ENCODE measurements around the gene L3MBTL3.

Gene L3MBTL3

DNA sequence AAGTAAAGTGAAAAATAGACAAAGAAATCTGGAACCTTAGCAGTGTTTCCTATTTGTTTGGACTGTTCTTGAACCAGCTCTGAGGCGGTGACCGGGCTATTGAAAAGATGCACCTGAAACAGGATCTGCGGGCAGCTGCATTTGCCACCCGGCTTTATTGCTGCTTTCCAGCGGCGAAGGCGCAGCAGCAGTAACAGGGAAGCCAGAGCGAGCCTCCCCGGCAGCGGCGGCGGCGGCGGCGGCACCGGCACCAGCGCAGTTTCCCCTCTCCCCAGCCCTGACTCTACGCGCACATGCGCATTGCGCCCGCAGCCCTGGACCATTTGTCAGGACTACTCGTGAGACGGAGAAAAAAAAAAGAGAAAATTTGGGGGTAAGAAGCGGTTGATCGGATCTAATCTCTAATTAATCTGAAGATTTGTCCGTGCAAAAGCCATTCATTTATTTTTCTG, at the start of gene L3MBTL3:
L3MBTL3 (plus strand) TSS at position 290 of the 452 bp plus-strand sequence. CDS start 24,119 bp downstream, outside the sequence.
- Mint-ChIP-seq H3K4me1 (peaks cover 13% of the 10 kb centered on the region), H3K9me3 (no peaks in the 10 kb centered on the region), H3K36me3 (peaks cover 17% of the 10 kb centered on the region), H3K4me3 (peak within 1 kb of the TSS; percentile 94), H3K27ac (peak within 1 kb of the TSS; percentile 95)
- ATAC-seq = peak; percentile 86
- peak; percentile 71 to 89 for DNase-seq (ENCODE audit: low spot score in 2 of 2)

DNA sequence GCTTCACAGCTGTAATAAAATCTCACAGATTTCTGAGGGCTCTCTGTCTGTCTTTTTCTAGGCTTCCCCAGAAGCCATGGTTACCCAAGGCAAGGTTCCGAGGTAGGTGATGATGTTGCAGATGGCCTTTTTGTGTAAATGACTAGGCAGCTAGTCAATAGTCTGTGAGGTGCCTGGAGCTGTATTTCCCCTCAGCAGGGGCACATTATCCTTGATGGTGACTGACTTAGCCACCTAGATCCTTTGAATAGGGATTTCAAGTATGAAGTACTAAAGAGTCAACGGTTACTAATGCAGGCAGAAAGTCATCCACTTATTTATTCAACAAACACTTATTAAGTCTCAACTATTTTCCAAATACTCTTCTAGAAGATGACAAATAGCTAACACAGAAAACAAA, 49.3 kb upstream of the L3MBTL3 start:
- Mint-ChIP-seq H3K9me3 (no peaks in the 10 kb centered on the region), H3K27ac (no peak overlapping the region), H3K36me3 (no peaks in the 10 kb centered on the region), H3K4me3 (no peak overlapping the region), H3K4me1 (no peaks in the 10 kb centered on the region)
- ATAC-seq (no peak), DNase-seq (ENCODE audit: low spot score in 2 of 2) (no peak)

DNA sequence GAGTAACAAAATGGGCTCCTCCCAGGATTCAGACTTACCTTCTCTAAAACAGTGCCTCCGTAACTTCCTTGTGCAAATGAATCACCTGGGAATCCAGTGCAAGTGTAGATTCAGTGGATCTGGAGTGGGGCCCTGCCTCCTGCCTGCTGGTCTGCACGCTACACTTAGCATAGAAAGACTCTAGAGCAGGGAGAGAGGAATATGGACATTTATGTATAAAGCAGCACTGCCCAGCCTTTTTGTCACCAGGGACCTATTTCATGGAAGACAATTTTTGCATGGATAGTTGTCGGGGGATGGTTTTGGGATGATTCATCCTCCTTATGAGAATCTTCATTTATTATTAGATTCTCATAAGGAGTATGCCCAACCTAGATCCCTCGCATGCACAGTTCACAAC, 42.3 kb upstream of the L3MBTL3 start:
- Mint-ChIP-seq H3K36me3 (no peaks in the 10 kb centered on the region), H3K4me1 (no peaks in the 10 kb centered on the region), H3K9me3 (peaks cover 6% of the 10 kb centered on the region), H3K4me3 (no peak overlapping the region), H3K27ac (no peak overlapping the region)
- ATAC-seq (no peak), DNase-seq (ENCODE audit: low spot score in 2 of 2) (no peak)

DNA sequence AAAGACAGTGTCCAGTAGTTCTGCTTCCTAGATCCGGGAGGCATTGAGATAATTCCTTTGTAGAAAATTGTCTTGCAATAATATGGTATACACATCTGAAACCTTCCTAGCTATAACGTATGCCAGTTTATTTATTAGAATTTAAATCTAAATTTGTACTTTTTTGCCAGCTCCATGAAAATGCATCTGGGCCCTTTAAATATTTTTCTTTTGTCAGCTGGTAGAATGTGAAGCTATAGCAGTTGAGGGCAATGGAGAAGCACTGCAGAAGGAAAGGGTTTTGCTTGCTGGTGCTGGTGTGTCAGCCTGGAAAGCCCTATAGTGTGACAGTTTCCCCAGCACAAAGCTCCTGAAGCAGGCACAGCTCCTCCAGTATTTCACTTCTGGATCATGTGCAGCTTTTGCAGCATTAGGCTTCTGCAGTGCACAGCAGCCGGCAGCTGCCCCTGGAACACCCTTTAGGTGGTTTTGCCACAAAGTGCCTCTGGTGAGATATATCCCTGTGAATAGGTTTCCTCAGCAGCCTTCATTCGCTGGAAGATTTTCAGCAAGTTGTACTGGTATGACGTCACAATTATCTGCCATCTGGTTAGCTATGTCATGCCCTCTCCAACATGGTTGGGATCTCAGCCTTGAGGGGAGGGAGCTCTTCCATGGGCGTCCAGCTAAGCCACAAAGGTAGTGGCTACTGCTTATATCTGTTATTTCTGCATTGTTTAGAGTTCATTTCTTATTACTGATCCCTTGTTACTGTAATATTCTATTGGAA, 40.0 kb upstream of the L3MBTL3 start:
- no peak overlapping the region for H3K27ac Mint-ChIP-seq
- no peak overlapping the region for H3K4me3 Mint-ChIP-seq
- ATAC-seq (no peak), DNase-seq (ENCODE audit: low spot score in 2 of 2) (no peak)
- peaks cover 6% of the 10 kb centered on the region for H3K9me3 Mint-ChIP-seq
- no peaks in the 10 kb centered on the region for H3K36me3 Mint-ChIP-seq
- H3K4me1 Mint-ChIP-seq = no peaks in the 10 kb centered on the region

DNA sequence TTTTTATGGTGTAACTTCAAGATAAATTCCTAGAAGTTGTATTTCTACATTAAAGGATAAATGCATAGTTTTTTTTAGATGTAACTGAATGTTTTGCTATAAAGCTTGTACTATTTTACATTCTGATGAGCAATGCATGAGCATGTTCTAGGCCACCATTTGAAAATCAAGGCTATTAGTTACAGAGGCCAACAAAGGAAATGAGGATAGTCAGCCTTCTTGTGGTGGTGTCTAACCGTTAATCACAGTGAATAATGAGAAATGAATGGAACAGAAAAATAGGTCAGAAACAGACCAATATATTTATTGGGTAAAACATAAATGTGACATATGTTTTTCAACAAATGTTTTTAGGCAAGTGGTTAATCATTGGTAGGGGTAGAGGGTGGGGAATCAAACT, 37.6 kb upstream of the L3MBTL3 start:
- H3K27ac Mint-ChIP-seq = no peak overlapping the region
- no peaks in the 10 kb centered on the region for H3K36me3 Mint-ChIP-seq
- peaks cover 6% of the 10 kb centered on the region for H3K9me3 Mint-ChIP-seq
- no peak for DNase-seq (ENCODE audit: low spot score in 2 of 2)
- ATAC-seq = no peak
- no peak overlapping the region for H3K4me3 Mint-ChIP-seq
- no peaks in the 10 kb centered on the region for H3K4me1 Mint-ChIP-seq

DNA sequence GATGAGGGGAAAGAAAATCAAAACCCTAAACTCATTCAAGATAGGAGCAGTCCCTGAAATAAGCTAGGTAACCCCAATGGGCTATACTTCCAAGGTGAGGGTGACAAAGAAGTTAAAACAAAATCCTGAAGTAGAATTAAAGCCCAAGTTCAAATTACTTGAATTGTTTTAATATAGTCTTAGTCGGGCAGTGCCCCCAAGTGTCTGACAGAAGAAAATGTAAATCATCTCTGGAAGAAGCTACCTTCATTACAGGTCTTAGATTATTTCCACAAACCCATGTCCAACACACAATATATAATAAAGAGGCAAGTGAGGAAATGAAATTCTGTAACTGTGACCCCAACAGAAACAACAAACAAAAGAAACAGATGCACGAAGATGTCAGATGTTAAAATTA, 36.8 kb upstream of the L3MBTL3 start:
- H3K4me1 Mint-ChIP-seq = no peaks in the 10 kb centered on the region
- H3K36me3 Mint-ChIP-seq = no peaks in the 10 kb centered on the region
- no peak overlapping the region for H3K27ac Mint-ChIP-seq
- no peak for DNase-seq (ENCODE audit: low spot score in 2 of 2)
- ATAC-seq = no peak
- no peak overlapping the region for H3K4me3 Mint-ChIP-seq
- peaks cover 6% of the 10 kb centered on the region for H3K9me3 Mint-ChIP-seq

DNA sequence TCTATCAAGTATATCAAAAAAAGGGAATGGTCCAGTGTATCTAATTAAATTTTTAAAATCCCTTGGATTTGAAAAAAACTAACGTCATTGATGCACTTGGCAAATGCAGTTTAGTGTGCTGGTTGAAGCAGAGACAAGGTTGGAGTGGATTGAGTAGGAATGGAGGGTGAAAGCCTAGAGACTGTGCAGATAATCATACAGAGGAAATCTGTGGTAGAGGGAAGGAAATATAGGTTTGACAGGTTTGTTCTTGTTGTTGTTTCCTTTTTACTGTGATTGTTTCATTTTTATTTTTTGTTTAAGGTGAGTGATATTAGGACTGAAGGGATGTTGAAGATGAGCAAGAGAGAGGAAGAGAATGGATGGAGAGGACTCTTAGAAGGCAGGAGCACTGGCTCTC, 29.0 kb upstream of the L3MBTL3 start:
- no peaks in the 10 kb centered on the region for H3K36me3 Mint-ChIP-seq
- ATAC-seq (peak; percentile 95), DNase-seq (ENCODE audit: low spot score in 2 of 2) (no peak)
- peaks cover 12% of the 10 kb centered on the region for H3K4me1 Mint-ChIP-seq
- H3K27ac Mint-ChIP-seq = peak overlapping the region; percentile 0
- no peak overlapping the region for H3K4me3 Mint-ChIP-seq
- H3K9me3 Mint-ChIP-seq = no peaks in the 10 kb centered on the region

DNA sequence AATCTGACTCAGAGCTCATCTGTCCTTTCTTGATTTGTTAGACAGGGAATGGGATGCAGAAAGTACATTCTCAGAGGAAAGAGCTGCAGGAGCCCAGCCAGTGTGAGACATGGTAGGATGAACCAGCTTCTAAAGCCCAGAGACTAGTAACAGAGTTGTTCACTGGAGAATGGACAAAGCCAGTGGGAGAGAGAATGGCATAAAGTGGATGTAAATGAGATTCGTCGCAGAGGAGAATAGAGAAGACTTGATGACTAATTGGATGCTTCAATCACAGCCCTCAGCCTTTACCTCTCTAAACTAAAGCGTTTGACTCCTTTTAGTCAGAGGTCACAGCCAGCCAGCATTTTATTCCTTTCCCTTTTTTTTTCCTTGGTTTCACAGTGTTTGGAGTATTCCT, 25.5 kb upstream of the L3MBTL3 start:
- H3K4me3 Mint-ChIP-seq = no peak overlapping the region
- no peaks in the 10 kb centered on the region for H3K36me3 Mint-ChIP-seq
- DNase-seq (ENCODE audit: low spot score in 2 of 2) (no peak), ATAC-seq (no peak)
- no peaks in the 10 kb centered on the region for H3K9me3 Mint-ChIP-seq
- no peak overlapping the region for H3K27ac Mint-ChIP-seq
- H3K4me1 Mint-ChIP-seq = peaks cover 12% of the 10 kb centered on the region

DNA sequence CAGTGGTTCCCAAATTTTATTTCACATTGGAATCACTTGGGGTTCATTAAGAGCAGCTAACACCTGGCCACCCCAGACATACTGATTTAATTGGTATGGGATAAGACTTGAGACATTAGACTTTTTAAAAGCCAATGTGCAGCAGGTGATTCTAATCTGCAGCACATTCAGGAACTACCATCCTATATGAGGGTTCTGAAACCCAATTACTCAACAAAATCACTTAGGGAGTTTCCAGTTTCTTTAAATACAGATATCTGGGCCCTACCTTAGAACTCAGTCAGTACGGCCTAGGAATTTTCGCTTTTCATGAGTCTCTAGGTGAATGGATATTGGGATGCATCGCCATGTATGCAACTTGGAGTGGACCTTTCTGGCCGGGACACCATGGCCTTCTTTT, 24.0 kb upstream of the L3MBTL3 start:
- H3K4me1 Mint-ChIP-seq = peaks cover 5% of the 10 kb centered on the region
- H3K36me3 Mint-ChIP-seq = no peaks in the 10 kb centered on the region
- DNase-seq (ENCODE audit: low spot score in 2 of 2) = no peak
- ATAC-seq = no peak
- H3K27ac Mint-ChIP-seq = no peak overlapping the region
- H3K4me3 Mint-ChIP-seq = no peak overlapping the region
- H3K9me3 Mint-ChIP-seq = no peaks in the 10 kb centered on the region

DNA sequence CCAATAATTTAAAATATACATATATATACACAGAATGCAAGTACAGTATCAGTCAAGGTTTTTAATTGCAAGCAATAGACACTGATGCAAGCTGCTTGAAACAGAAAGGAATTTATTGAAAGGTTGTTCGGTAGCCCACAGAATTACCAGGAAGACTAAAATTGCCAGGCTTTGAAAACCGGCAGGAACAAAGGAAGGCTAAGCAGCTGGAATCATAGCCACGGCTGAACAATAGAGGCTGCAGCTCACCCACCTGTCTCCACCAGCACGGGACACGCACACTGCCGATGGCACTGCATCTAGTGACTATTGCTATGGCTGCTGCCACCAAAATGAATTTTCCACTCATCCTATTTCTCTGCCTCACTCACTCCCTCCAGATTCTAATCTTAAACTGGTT, 22.0 kb upstream of the L3MBTL3 start:
- no peak for DNase-seq (ENCODE audit: low spot score in 2 of 2)
- Mint-ChIP-seq H3K27ac (no peak overlapping the region), H3K36me3 (no peaks in the 10 kb centered on the region), H3K4me1 (no peaks in the 10 kb centered on the region), H3K9me3 (no peaks in the 10 kb centered on the region), H3K4me3 (no peak overlapping the region)
- no peak for ATAC-seq

DNA sequence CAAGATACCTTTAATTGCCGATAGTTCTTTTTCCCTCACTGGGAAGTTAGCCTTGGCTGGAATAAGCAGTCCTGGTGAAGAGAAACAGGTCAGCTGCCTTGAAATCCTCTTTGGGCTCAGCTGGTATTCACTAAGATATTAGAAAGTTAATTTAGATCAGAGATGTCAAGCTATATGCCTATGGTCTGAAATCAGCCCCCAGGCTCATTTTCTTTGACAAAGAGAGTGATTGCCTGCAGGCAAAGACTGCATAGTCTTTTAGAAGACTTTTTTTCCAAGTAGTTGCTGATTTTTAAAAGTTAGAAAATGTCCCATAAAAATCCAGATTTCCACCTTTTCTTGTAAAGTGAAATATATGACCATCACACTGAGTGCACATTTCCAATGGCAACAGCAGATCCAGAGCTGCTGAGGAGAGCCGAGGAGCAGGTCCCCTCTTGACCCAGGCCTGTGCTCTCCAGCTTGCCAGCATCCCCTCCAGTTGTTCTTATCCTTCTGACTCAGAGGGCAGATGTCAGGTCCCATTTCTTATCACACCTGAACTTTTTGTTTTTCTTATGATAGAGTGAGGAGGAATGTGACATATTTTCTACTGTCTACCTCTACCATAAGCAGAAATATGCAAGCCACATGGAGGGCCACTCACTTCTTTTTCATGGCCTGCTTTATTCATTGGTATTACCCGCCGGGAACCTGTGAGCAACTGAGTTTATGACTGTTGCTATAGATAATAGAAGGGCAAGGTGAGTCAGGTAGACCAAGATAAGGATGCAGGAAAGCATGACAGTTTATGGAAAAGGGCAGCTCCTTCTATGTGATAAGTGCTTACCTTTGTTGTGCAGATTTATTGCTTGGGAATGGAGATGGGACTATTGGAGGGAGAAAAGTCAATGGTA, 17.6 kb upstream of the L3MBTL3 start:
- DNase-seq (ENCODE audit: low spot score in 2 of 2) (no peak), ATAC-seq (peak; percentile 31)
- H3K4me3 Mint-ChIP-seq = no peak overlapping the region
- no peaks in the 10 kb centered on the region for H3K36me3 Mint-ChIP-seq
- H3K4me1 Mint-ChIP-seq = no peaks in the 10 kb centered on the region
- H3K9me3 Mint-ChIP-seq = no peaks in the 10 kb centered on the region
- no peak overlapping the region for H3K27ac Mint-ChIP-seq

DNA sequence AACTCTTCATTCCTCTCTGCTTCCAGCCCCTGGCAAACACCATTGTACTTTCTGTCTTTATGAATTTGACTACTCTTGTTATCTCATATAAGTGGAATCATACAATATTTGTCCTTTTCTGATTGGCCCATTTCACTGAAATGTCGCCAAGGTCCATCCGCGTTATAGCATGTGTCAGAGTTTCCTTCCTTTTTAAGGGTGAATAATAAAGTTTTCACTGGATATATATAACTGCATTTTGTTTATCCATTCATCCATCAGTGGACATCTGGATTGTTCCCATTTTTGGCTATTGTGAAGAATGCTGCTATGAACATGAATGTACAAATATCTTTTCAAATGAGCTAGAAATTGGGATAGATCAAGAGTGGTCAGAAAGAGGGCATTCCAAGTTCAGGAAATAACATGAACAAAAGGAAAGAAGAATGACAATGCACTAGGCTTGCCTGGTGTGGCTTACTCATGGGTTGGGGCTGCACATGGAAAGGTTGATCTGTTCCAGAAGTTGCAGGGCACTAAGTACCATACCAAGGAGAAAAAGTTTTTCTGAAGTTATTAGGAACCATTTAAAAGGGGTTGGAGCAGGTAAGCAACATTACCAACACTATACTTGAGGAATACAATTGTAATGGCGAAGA, 10.0 kb upstream of the L3MBTL3 start:
- ATAC-seq (no peak), DNase-seq (ENCODE audit: low spot score in 2 of 2) (no peak)

DNA sequence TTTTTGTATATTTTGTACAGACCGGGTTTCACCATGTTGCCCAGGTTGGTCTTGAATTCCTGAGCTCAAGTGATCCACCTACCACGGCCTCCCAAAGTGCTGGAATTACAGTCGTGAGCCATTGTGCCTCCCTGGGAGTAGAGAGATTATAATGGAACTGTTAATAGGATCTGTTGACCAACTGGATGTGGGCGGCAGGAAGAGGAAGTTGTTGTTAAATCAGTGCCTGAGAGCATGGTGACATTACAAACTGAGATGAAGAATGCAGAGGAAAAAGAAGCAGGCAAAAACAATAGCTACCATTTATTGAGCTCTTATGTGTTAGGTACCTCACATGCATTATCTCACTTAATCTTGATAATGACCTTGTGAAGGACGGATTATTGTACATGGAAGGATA, 9.2 kb upstream of the L3MBTL3 start:
- no peak for DNase-seq (ENCODE audit: low spot score in 2 of 2)
- no peaks in the 10 kb centered on the region for H3K4me1 Mint-ChIP-seq
- H3K27ac Mint-ChIP-seq = no peak overlapping the region
- no peaks in the 10 kb centered on the region for H3K9me3 Mint-ChIP-seq
- H3K4me3 Mint-ChIP-seq = no peak overlapping the region
- ATAC-seq = no peak
- H3K36me3 Mint-ChIP-seq = no peaks in the 10 kb centered on the region

More for the DNA sequence above, 10.0 kb upstream of the L3MBTL3 start:
- Mint-ChIP-seq H3K9me3 (no peaks in the 10 kb centered on the region), H3K4me3 (no peak overlapping the region), H3K27ac (no peak overlapping the region), H3K4me1 (no peaks in the 10 kb centered on the region), H3K36me3 (no peaks in the 10 kb centered on the region)

DNA sequence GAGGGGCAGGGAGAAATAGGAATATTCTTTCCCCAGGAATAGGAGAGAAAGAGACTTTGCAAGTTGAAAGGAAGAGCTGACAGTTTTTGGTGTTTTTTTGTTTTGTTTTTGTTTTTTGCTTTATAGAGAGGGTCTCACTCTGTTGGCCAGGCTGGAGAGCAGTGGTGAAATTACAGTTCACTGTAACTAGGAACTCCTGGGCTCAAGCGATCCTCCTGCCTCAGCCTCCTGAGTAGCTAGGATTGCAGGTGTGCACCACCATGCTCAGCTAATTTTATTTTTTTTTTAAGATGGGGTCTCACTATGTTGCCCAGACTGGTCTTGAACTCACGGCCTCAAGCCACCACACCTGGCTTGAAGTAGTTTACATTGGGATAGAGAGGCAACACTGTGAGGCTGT, 8.0 kb upstream of the L3MBTL3 start:
- no peak overlapping the region for H3K27ac Mint-ChIP-seq
- H3K36me3 Mint-ChIP-seq = no peaks in the 10 kb centered on the region
- DNase-seq (ENCODE audit: low spot score in 2 of 2) = no peak
- H3K9me3 Mint-ChIP-seq = no peaks in the 10 kb centered on the region
- no peaks in the 10 kb centered on the region for H3K4me1 Mint-ChIP-seq
- no peak overlapping the region for H3K4me3 Mint-ChIP-seq
- ATAC-seq = no peak

DNA sequence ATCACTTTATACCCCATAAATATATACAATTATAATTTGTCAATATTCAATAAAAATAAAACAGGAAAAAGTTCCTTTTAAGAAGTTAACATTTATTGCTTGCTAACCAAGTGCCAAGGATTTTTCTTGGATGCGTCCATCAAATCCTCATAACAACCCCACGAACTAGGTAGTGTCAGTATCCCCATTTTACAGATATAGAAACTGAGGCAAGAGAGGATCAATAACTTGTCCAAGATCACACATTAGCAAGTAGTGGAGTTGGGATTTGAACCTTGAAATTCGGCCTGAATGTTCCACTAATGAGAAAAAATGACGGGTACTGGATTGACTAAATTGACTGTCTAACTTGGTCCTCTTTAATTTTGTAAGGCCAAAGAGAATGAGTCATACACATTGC, 5.7 kb upstream of the L3MBTL3 start:
- Mint-ChIP-seq H3K9me3 (no peaks in the 10 kb centered on the region), H3K36me3 (no peaks in the 10 kb centered on the region), H3K4me3 (no peak overlapping the region), H3K27ac (no peak overlapping the region), H3K4me1 (no peaks in the 10 kb centered on the region)
- no peak for ATAC-seq
- no peak for DNase-seq (ENCODE audit: low spot score in 2 of 2)

Measured in stimulated activated effector memory CD8-positive, alpha-beta T cell treated with anti-CD3 and anti-CD28 coated beads, Interleukin-12 subunit alpha, Interleukin-12 subunit beta, amount 100 ng/mL, for 72 hours (primary cell).